GM12874 (cell line): ENCODE data around the gene INPP5F.

ENCODE experiments used
- TF ChIP-seq, protein P1 (sequence below): IDR thresholded peaks from 2 replicates; pipeline ENCODE4 v1.5.1; 2011; ENCODE audit warnings: low read depth, mild to moderate bottlenecking, control low read depth, low read length, moderate library complexity; ENCODE audit not compliant: insufficient read depth

The INPP5F gene

DNA sequence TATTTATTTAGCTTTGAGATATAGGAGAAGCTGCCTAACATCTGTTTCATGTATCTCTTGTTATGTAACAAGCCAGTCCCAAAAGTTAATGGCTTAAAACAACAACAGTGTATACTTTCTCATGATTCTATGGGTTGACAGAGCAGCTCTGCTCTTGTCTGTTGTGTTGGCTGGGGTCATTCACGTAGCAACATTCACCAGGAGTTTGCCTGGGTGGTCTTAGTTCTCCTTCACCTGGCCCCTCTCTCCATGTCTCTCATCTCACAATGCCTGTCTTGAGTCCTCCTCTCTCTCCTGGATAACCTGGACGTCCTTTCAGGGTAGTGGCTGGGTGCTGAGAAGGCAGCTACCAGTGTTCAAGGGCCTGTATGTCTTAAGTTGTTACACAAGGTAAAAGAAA lies 27.5 kb downstream of the INPP5F start:
- TF ChIP-seq, protein P1, sequence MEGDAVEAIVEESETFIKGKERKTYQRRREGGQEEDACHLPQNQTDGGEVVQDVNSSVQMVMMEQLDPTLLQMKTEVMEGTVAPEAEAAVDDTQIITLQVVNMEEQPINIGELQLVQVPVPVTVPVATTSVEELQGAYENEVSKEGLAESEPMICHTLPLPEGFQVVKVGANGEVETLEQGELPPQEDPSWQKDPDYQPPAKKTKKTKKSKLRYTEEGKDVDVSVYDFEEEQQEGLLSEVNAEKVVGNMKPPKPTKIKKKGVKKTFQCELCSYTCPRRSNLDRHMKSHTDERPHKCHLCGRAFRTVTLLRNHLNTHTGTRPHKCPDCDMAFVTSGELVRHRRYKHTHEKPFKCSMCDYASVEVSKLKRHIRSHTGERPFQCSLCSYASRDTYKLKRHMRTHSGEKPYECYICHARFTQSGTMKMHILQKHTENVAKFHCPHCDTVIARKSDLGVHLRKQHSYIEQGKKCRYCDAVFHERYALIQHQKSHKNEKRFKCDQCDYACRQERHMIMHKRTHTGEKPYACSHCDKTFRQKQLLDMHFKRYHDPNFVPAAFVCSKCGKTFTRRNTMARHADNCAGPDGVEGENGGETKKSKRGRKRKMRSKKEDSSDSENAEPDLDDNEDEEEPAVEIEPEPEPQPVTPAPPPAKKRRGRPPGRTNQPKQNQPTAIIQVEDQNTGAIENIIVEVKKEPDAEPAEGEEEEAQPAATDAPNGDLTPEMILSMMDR, result no peak

DNA sequence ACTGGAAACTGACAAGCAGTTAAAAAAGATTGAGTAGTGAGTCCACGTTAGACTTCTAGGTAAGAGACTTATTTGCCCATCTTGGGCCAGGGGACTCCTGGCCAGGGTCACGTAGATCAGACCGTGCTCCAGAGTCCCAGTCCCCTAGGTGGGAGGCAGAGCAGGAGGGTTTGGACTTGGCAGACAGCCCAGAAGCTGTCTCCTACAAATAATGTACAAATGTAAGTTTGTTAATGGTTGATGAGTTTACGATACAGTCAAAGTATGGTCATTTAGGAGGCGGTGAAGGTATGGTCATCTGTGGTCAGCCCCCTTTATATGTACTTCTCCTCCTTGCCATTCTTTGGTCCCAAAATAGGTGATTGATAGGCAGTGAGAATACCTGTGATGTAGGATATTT lies 28.2 kb downstream of the INPP5F start:
- TF ChIP-seq, protein P1, result no peak

DNA sequence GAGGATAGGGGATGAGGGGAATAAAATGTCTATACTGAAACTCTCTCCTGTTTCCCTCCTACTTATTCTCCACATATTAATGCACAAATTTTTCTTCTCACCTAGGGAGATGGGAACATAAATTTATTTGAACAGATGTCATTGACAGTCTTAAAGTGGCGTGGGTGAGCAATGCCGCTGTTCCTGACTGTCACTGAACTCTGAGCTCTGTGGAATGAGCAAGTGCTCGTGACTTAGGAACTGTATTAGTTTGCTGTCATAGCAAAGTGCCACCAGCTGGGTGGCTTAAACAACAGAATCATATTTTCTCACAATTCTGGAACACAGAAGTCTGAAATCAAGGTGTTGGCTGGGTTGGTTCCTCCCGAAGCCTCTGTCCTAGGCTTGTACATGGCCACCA lies 29.1 kb downstream of the INPP5F start:
- TF ChIP-seq, protein P1, result no peak

DNA sequence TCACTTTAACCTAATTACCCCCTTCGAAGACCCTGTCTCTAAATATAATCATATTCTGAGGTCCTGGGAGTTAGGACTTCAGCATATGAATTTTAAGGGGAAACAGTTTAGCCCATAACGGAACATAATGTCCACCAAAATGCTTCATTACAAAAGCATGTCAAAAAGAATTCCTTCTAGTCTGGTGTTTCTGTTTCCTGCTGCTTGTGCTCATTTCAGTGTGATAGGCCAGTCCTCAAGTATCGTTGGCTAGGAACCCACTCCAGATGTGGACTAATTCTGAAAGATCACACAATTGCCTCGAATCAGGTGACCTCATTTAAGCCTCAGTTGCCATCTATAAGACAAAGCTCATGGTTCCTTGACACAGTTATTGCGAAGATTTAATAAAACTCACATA lies 29.6 kb downstream of the INPP5F start:
- TF ChIP-seq, protein P1, result no peak

DNA sequence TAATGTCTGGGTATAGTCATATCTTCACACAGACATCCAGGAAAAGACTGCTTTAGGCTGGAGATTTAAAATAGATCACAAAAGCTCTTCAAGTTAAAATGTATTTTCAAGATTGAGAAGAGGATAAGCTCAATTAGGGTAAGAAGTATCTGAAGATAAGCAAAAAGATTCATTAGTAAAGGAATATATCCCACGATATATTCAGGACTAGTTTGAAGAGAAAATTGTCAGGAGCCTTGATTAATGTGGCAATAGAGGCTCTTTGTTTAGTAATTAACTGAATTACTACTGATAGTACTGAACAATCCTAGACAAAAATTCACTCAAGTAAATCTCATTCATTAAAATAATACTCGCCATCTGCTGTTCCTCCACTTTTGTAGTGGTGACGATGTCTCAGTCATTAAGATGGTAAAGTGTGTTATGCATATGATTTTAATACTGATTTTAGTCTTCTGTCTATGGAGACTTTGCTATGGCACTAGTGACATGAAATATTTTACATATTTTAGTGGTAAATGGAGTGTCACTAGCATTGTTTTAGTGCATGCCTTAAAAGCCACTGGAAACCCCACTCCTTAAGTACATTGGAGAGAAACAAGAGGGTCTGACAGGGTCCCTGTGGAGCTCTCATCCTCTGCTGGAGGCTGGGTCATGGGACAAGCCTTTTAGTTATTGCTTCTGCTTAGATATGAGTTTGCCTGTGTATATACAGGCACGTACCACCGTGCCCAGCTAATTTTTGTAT lies 32.8 kb downstream of the INPP5F start:
- TF ChIP-seq, protein P1, result no peak

DNA sequence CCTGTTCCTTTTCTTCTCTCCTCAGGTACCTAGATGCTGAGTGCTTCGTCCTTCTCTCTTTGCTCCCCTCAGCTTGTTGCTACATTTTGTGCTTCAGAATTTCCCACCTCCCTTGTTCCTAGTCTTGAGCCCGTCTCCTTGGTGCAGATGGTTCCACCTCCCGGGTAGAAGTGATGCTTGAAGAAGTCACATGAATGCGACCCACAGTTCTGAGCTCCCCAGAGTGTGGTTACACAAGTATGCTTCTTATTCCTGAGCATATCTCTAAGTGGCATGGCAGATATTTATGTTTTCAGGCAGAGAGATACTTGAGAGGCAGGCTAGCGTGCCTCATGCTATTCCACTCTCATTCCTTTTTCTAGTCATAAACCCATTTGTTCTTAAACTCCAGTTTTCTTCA lies 34.0 kb downstream of the INPP5F start:
- TF ChIP-seq, protein P1, result no peak

DNA sequence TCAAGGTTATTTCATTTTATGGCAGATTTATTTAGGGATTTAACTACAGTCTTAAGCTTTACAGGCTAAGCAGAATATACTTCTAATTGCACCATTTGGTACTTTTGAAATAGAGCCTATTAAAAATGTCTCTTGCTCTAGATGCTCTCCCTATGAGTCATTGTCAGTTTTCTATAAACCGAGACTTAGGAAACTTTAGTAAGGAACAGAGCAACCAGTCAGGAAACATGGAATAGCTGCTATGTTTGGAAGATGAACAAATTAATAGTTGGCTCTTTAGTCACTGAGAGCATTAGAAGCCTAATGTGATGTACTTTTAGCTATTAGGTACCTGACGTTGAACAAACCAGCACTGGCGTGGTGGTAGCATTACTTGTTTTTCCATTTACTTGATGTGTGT lies 35.3 kb downstream of the INPP5F start:
- TF ChIP-seq, protein P1, result no peak
